ENCODE results near the gene TXLNB.
A peak's percentile ranks its signal among the peaks of the same experiment; 100 is the strongest.
"Not testable (repeated sequence)": the region's sequence is repeated elsewhere in the genome, so short reads cannot be mapped to it uniquely, and the experiment has no call there.

The TXLNB gene

DNA sequence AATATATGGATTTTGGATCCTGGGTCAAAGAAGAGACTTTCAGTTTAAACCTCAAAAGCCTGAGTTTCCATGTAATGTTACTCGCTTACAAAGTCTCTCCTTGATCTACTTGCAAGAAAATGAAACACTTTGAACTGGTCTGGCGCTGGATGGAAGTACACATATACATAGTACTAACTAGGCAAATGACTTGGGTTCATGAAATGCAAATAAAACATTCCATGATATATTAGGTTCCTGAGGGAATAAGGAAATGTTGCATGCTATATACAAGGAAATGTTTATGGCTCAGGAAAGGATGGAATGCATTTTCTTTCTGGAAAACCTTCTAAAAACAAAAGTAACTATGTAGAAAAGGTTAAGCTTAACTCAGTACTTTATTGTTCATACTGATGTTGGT lies 11.4 kb upstream of the TXLNB start:
- H3K4me3 ChIP-seq (ENCODE audit: low read length), result no peak overlapping the region
- no peak for DNase-seq (ENCODE audit: low read depth)
- TF ChIP-seq, protein P1, sequence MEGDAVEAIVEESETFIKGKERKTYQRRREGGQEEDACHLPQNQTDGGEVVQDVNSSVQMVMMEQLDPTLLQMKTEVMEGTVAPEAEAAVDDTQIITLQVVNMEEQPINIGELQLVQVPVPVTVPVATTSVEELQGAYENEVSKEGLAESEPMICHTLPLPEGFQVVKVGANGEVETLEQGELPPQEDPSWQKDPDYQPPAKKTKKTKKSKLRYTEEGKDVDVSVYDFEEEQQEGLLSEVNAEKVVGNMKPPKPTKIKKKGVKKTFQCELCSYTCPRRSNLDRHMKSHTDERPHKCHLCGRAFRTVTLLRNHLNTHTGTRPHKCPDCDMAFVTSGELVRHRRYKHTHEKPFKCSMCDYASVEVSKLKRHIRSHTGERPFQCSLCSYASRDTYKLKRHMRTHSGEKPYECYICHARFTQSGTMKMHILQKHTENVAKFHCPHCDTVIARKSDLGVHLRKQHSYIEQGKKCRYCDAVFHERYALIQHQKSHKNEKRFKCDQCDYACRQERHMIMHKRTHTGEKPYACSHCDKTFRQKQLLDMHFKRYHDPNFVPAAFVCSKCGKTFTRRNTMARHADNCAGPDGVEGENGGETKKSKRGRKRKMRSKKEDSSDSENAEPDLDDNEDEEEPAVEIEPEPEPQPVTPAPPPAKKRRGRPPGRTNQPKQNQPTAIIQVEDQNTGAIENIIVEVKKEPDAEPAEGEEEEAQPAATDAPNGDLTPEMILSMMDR (conservative IDR thresholded peaks at IDR 0.05; ENCODE audit: low read depth, low read length), result no peak

DNA sequence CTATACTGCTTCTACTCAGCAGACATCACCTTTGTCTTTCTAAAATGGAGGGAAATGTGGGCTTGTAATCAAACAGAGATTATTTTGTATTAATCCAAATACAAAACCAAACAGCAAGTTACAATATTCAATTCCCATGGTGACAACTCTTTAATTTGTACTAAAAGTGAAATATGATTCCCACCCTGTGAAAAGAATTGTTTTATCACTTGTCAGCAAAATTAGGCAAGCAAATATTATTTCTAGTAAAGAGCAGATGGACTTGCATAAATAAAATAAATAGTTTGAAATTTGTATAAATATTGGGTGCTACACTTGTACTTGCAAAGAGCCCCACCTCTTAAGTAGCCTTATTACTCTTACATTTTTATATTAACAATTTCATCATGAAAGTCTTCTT lies 6.1 kb upstream of the TXLNB start:
- TF ChIP-seq, protein P1 (conservative IDR thresholded peaks at IDR 0.05; ENCODE audit: low read depth, low read length), result no peak
- DNase-seq (ENCODE audit: low read depth), result no peak
- H3K4me3 ChIP-seq (ENCODE audit: low read length), result no peak overlapping the region

DNA sequence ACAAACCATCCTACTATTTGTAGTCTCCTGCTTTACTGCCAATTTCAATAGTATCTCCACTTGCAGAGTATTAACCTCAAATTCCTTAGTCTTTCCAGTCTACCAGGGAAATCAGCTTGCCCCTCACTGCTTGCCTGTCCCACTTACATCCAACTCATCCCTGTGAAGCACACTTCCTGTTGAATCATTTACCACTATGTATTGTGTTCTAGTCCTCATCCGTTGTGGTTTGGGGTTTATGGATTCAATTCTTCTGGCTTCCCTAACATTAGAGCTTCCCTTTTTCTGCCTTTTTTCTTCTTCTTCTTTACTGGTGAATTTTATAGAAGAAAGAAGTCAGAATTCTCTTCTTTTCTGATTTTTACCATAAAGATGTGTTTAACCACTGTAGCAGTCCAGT lies 5.1 kb upstream of the TXLNB start:
- no peak for DNase-seq (ENCODE audit: low read depth)
- H3K4me3 ChIP-seq (ENCODE audit: low read length), result no peak overlapping the region
- TF ChIP-seq, protein P1 (conservative IDR thresholded peaks at IDR 0.05; ENCODE audit: low read depth, low read length), result no peak

DNA sequence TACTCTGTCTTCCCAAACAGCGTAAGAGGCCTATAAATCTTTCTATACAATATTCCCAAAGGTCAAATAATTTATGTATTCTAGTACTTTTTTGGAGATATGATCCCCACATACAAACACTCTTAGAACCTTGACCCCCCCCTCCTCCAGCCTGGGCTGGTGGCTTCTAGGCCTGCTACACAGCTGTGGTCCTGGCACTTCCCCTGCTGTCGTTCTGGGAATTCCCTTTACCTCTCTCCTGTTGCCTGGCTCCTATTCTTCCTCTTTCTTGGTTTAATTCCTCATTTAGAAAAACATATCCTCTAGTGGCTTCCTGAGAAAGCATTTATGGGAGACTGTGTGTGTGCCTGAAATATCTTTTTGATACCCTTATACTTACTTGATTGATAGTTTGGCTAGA lies 4.1 kb upstream of the TXLNB start:
- no peak for DNase-seq (ENCODE audit: low read depth)
- no peak overlapping the region for H3K4me3 ChIP-seq (ENCODE audit: low read length)
- TF ChIP-seq, protein P1 (conservative IDR thresholded peaks at IDR 0.05; ENCODE audit: low read depth, low read length), result no peak

DNA sequence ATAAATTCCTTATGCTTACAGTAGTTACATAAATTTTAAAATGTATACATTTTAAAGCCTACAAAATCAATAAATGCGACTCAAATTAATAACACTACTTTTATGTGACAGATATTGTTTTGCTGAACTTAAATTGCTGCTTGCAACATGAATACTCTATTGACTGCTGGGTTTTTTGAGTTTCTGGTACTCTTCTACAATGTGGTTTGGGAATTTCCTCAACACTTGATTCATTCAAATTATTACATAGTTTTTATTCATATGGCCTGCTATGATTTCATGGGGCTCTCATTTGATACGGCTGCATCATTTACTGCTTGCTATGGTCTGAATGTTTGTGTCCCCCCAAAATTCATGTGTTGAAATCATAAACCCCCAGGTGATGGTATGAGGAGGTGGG lies 2.3 kb upstream of the TXLNB start:
- H3K4me3 ChIP-seq (ENCODE audit: low read length), result no peak overlapping the region
- no peak for DNase-seq (ENCODE audit: low read depth)
- TF ChIP-seq, protein P1 (conservative IDR thresholded peaks at IDR 0.05; ENCODE audit: low read depth, low read length), result no peak

DNA sequence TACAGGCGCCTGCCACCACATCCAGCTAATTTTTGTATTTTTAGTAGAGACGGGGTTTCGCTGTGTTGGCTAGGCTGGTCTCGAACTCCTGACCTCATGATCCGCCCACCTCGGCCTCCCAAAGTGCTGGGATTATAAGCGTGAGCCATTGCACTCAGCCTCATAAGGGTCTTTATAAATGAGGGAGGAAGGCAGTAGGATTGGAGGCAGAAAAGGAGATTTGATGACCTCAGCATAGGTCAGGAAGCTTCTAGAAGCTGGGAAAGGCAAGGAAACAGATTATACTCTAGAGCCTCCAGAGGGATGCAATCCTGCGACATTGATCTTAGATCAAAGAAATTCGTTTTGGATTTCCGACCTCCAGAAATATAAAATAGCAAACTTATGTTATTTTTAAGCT lies 1.4 kb upstream of the TXLNB start:
- not testable (repeated sequence) for DNase-seq (ENCODE audit: low read depth)

DNA sequence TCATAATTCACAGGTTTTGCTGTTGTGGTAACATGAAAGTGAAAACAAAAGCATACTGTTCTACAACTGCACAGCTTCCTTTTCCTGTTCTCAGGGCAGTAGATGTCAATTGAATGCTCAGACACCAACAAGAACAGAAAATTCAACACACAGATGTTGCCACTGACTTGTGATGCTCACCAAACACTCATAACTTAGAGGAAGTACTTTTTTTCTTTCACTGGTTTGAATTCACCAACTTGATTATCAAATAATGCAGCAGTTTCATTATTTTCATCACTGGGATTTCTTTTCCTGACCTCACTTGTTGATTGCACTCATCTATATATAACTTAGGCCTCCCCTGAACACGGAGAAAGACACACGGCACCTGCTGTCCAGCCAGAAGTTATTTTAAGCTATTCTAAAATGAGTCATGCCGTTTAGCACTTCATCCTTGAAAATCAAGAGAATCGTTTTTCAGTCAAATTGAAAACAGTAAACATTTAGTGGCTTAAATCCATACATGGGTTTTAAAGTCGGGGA lies 949 bp downstream of the TXLNB start:
- TF ChIP-seq, protein P1 (conservative IDR thresholded peaks at IDR 0.05; ENCODE audit: low read depth, low read length), result no peak
- peak; percentile 34 for DNase-seq (ENCODE audit: low read depth)
- H3K4me3 ChIP-seq (ENCODE audit: low read length), result no peak overlapping the region

More for the DNA sequence above, 1.4 kb upstream of the TXLNB start:
- not testable (repeated sequence) for H3K4me3 ChIP-seq (ENCODE audit: low read length)

DNA sequence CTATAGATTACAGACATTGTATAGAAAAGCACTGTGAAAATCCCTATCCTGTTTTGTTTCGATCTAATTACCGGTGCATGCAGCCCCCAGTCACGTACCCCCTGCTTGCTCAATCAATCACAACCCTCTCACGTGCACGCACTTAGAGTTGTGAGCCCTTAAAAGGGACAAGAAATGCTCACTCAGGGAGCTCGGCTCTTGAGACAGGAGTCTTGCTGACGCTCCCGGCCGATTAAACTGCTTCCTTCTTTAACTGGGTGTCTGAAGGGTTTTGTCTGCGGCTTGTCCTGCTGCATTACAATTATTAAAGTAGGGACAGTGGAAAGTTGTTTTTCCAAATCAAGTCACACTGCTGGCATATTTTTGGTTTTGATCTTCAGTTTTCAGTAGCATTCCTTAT lies 2.6 kb downstream of the TXLNB start:
- TF ChIP-seq, protein P1 (conservative IDR thresholded peaks at IDR 0.05; ENCODE audit: low read depth, low read length), result no peak
- DNase-seq (ENCODE audit: low read depth), result no peak
- no peak overlapping the region for H3K4me3 ChIP-seq (ENCODE audit: low read length)
